ENCODE data around the gene POU2F1. TPM values are rescaled to one million over a fixed set of nuclear protein-coding genes. Genes with fewer than 3 reads are reported as not detected.

Gene POU2F1
- total RNA-seq, 1 experiment from 2014 or later = 29.6 TPM

DNA sequence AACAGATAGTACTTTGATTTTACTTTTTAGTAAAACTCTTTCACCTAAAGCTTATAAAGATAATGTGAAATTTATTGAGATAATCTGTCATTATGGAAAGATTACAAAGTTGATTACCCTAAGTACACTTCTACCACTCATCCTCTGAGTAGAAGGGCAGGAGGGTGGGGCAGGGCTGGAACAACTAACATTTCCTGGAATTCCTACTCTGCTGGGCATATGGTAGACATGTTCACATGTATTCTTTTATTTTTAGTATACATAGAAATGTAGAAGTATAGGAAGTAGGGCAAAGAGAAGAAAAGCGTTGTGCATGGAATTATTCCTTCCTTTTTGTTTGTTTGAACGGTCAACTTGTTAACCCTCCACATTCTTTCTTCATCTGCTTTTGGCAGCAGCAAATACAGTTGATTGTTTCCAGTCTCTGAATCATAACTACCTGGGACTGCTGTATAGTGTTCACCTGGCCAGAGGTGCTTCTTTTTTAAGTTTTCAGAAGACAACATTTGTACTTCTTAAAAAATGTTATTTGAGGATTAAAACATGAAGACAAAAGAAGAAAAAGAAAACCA lies 85.1 kb downstream of the POU2F1 start:
- no peaks in the 10 kb centered on the region for H3K9me3 Mint-ChIP-seq (ENCODE audit: unreplicated experiment)
- peaks cover 12% of the 10 kb centered on the region for H3K4me1 Mint-ChIP-seq (ENCODE audit: low read depth, unreplicated experiment)
- no TSS peak for BruUV-seq (replicated peaks)
- TF ChIP-seq, protein P1, sequence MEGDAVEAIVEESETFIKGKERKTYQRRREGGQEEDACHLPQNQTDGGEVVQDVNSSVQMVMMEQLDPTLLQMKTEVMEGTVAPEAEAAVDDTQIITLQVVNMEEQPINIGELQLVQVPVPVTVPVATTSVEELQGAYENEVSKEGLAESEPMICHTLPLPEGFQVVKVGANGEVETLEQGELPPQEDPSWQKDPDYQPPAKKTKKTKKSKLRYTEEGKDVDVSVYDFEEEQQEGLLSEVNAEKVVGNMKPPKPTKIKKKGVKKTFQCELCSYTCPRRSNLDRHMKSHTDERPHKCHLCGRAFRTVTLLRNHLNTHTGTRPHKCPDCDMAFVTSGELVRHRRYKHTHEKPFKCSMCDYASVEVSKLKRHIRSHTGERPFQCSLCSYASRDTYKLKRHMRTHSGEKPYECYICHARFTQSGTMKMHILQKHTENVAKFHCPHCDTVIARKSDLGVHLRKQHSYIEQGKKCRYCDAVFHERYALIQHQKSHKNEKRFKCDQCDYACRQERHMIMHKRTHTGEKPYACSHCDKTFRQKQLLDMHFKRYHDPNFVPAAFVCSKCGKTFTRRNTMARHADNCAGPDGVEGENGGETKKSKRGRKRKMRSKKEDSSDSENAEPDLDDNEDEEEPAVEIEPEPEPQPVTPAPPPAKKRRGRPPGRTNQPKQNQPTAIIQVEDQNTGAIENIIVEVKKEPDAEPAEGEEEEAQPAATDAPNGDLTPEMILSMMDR (IDR thresholded peaks at IDR 0.05; ENCODE audit: insufficient read depth in 1 of 2, low read depth in 1 of 2, low read length in 1 of 2, severe bottlenecking in 1 of 2, unreplicated experiment in 1 of 2) = no peak
- H3K36me3 Mint-ChIP-seq (ENCODE audit: insufficient read depth, unreplicated experiment) = no peaks in the 10 kb centered on the region
- no peak overlapping the region for H3K4me3 Mint-ChIP-seq (ENCODE audit: unreplicated experiment)
- Histone ChIP-seq H3K4me1 (no peaks in the 10 kb centered on the region), H3K9me3 (no peaks in the 10 kb centered on the region), H3K36me3 (ENCODE audit: control insufficient read depth, insufficient read depth, low read length) (no peaks in the 10 kb centered on the region), H3K27me3 (replicated peaks; ENCODE audit: control insufficient read depth, insufficient read depth, low read length) (no peaks in the 10 kb centered on the region), H3K4me3 (ENCODE audit: low read depth, low read length) (no peak overlapping the region)
- no peak for DNase-seq
- H3K27ac Mint-ChIP-seq (ENCODE audit: unreplicated experiment) = no peak overlapping the region
- ChIA-PET POLR2A (no interaction called here), CTCF (interaction anchor here (0.6 kb wide), 2 partner anchors 28 to 145 kb away, joined by 5 to 6 read pairs; no protein-coding TSS in a partner anchor)
- H3K27me3 Mint-ChIP-seq (ENCODE audit: insufficient read depth, unreplicated experiment) = no peaks in the 10 kb centered on the region
- intact Hi-C loops (cut with micrococcal nuclease; ENCODE audit: unreplicated experiment) = no loop called here

DNA sequence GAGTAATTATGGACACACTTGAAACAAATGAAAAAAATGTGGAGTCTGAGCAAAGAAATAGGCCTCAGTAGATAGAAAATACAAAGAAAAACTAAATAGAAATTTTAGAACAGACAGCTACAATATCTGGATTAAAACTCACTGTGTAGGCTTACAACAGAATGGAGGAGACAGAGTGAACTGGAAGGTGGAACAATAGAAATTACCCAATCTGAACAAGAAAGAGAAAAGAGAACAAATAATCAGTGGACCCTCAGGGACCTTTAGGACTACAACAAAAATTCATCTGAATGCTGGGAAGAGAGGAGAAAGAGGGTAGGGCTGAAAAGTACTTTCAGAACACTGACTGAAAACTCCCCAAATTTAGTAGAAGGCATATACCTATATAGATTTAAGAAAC lies 90.0 kb downstream of the POU2F1 start:
- no peaks in the 10 kb centered on the region for H3K36me3 Mint-ChIP-seq (ENCODE audit: insufficient read depth, unreplicated experiment)
- Histone ChIP-seq H3K4me3 (ENCODE audit: low read depth, low read length) (no peak overlapping the region), H3K36me3 (ENCODE audit: control insufficient read depth, insufficient read depth, low read length) (no peaks in the 10 kb centered on the region; the same call in 1 of the 2 replicates), H3K4me1 (no peaks in the 10 kb centered on the region), H3K27me3 (replicated peaks; ENCODE audit: control insufficient read depth, insufficient read depth, low read length) (no peaks in the 10 kb centered on the region), H3K9me3 (no peaks in the 10 kb centered on the region)
- peaks cover 25% of the 10 kb centered on the region for H3K9me3 Mint-ChIP-seq (ENCODE audit: unreplicated experiment)
- no TSS peak for BruUV-seq (replicated peaks)
- no peaks in the 10 kb centered on the region for H3K27me3 Mint-ChIP-seq (ENCODE audit: insufficient read depth, unreplicated experiment)
- H3K4me3 Mint-ChIP-seq (ENCODE audit: unreplicated experiment) = no peak overlapping the region
- intact Hi-C loops (cut with micrococcal nuclease; ENCODE audit: unreplicated experiment) = no loop called here
- no peak overlapping the region for H3K27ac Mint-ChIP-seq (ENCODE audit: unreplicated experiment)
- H3K4me1 Mint-ChIP-seq (ENCODE audit: low read depth, unreplicated experiment) = peaks cover 4% of the 10 kb centered on the region
- ChIA-PET CTCF (no interaction called here), POLR2A (no interaction called here)
- no peak for DNase-seq
- TF ChIP-seq, protein P1 (IDR thresholded peaks at IDR 0.05; ENCODE audit: insufficient read depth in 1 of 2, low read depth in 1 of 2, low read length in 1 of 2, severe bottlenecking in 1 of 2, unreplicated experiment in 1 of 2) = no peak

DNA sequence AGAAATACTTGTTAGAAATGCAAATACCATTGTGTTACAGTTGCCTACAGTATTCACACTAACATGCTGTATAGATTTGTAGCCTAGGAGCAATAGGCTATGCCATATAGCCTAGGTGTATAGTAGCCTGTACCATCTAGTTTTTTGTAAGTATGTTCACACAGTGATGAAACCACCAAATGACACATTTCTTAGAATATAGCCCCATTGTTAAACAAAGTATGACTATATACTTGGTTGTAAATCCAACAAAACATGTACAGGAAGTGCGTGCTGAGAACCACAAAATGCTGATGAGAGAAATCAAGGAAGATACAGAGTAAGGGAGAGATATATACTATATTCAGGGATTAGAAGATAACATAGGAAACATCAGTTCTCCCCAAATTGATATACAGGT lies 92.2 kb downstream of the POU2F1 start:
- no peak overlapping the region for H3K27ac Mint-ChIP-seq (ENCODE audit: unreplicated experiment)
- ChIA-PET POLR2A (no interaction called here), CTCF (no interaction called here)
- H3K27me3 ChIP-seq (replicated peaks; ENCODE audit: control insufficient read depth, insufficient read depth, low read length) = no peaks in the 10 kb centered on the region
- intact Hi-C loops (cut with micrococcal nuclease; ENCODE audit: unreplicated experiment) = no loop called here
- DNase-seq = no peak
- peaks cover 43% of the 10 kb centered on the region for H3K9me3 Mint-ChIP-seq (ENCODE audit: unreplicated experiment)
- no peaks in the 10 kb centered on the region for H3K4me1 ChIP-seq
- peaks cover 11% of the 10 kb centered on the region for H3K9me3 ChIP-seq
- no peaks in the 10 kb centered on the region for H3K4me1 Mint-ChIP-seq (ENCODE audit: low read depth, unreplicated experiment)
- no peaks in the 10 kb centered on the region; the same call in 1 of the 2 replicates for H3K36me3 ChIP-seq (ENCODE audit: control insufficient read depth, insufficient read depth, low read length)
- H3K4me3 ChIP-seq (ENCODE audit: low read depth, low read length) = no peak overlapping the region
- no TSS peak for BruUV-seq (replicated peaks)
- no peaks in the 10 kb centered on the region for H3K36me3 Mint-ChIP-seq (ENCODE audit: insufficient read depth, unreplicated experiment)
- no peak overlapping the region for H3K4me3 Mint-ChIP-seq (ENCODE audit: unreplicated experiment)
- H3K27me3 Mint-ChIP-seq (ENCODE audit: insufficient read depth, unreplicated experiment) = no peaks in the 10 kb centered on the region
- TF ChIP-seq, protein P1 (IDR thresholded peaks at IDR 0.05; ENCODE audit: insufficient read depth in 1 of 2, low read depth in 1 of 2, low read length in 1 of 2, severe bottlenecking in 1 of 2, unreplicated experiment in 1 of 2) = no peak

All from Caco-2 (cell line).